Fibroblast of gingiva (primary cell): ENCODE data around the gene TBC1D14.

Experiments used
- DNase-seq: peaks from one replicate; pipeline ENCODE4 v3.0.0-alpha.2; 2011; ENCODE audit warnings: low read depth

TBC1D14 gene

DNA sequence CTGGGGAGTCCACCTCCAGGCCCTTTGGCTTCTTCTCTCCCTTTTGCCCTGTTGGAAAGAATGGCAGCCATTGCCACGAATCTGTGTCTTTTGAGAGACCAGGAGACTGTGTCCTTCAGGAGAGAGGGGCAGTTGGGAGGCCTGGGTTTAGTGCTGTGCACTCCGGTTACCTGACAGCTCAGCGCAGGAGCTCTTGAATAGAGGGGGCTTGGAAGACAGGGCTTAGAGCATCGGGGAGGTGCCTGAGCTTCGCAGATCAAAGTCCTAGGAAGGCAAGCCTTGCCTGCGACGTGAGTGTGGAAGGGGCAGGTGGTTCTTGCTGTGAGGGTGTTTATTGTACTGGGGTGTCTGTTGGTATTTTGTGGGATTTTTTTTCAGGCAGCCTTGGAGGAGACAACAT is 91.6 kb downstream of the TBC1D14 start:
- no peak for DNase-seq

DNA sequence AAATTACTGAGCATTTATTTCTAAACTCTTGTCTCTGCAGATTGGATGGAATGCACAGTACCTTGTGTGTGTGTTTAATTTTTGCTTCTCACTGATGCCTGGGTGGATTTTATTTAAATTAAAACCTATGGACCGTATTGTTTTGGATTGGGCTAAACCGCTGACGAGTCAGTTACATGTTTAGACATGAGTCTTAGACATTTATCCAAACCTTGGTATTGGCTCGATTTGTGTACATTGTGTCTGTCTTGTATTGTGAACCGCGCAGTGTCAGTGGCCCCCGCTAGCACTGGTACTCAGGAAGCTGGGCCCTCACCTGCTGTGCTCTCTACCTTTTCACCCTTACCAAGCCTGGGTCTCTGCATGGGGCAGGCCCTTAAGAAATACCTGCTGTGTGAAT is 92.7 kb downstream of the TBC1D14 start:
- DNase-seq = no peak

DNA sequence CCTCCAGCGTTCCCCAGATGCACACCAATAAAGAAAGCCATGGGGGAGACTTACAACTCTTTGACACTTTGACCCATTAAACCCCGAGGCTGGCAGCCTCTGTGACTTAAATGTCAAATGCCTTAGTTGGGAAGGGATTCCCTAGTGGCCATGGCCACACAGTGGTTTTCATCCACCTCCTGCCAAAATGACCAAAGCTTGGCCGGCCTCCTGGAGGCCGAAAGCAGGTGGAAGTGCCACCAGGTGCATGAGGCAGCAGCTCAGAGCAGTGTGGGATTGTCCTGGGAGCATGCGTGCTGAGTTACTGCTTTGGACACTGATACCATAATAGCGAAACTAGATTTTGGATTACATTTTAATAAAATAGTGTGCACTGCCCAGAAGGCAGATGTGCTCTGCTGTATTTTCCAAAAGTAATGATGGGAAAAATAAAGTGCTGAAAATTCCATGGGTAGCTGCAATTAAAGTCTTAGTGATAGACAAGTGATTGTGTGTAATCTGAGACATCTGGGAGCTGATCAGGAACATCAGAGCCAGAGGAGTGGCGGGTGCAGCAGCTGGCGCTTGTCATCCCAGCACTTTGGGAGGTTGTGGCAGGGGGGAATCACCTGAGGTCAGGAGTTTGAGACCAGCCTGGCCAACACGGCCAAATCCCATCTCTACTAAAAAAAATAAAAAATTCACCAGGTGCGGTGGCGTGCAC is 93.7 kb downstream of the TBC1D14 start:
- DNase-seq = no peak

DNA sequence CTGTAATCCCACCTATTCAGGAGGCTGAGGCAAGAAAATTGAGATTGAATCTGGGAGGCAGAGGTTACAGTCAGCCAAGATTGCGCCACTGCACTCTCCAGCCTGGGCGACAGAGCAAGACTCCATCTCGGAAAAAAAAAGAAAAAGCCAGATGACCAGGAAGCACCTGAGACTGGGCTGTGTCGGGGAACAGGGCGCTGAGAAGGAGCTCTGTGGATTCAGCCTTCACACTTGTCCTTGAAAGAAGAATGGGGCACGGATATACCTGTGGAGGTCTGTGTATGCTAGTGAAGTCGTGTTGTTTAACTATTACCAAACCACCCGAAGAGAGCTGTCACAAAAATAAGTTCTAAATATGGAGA is 94.2 kb downstream of the TBC1D14 start:
- no peak for DNase-seq

DNA sequence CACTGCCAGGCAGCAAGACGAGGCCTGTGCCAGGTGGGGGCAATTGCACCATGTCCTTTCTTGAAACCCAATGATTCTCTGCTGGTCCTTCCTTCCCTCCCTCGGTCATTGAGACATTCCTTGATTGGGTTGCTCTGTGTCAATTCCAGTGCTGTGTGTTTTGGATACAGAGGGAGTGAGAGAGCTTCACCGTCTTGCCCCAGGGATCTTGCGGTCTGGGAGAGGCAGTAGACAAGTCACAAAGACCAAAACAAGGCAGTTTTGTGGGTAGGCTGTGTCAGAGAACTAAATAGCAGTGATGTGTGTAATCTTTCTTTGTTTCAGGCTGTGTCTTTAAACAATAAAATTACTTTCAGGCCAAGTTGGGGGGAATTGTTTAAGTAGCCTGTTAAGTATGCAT is 94.7 kb downstream of the TBC1D14 start:
- peak; percentile 86 for DNase-seq

DNA sequence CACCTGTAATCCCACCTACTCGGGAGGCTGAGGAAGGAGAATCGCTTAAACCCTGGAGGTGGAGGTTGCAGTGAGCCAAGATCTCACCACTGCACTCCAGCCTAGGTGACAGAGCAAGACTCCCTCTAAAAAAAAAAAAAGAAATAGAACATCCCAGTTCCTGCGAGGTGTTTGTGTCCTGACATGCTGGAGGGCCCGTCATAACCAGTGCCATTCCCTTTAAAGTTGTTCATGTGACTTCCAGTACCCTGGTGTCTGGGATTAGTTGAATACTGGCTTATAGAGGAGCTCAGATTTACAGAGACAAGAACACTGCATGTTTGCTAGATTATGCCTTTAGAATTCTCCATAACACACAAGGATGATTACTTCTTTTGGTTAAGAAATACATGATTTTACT is 95.9 kb downstream of the TBC1D14 start:
- no peak for DNase-seq

DNA sequence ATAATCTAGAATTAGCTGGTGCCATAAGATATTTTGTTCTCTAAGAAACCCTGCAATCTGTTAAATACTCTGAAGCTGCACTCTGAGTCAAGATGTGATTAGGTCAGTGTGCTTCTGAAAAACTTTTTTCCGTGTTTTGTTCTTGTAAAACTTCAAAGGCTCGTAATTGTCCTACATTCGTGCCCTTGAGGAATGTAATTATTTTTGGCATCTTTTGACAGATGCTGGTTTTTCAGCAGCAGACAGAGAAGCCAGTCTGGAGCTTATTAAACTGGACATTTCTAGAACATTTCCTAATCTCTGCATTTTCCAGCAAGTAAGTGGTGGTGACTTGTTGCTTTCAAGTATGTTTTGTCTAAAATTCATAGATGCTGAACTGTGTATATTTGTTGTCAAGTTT is 96.8 kb downstream of the TBC1D14 start:
- DNase-seq = peak; percentile 60

DNA sequence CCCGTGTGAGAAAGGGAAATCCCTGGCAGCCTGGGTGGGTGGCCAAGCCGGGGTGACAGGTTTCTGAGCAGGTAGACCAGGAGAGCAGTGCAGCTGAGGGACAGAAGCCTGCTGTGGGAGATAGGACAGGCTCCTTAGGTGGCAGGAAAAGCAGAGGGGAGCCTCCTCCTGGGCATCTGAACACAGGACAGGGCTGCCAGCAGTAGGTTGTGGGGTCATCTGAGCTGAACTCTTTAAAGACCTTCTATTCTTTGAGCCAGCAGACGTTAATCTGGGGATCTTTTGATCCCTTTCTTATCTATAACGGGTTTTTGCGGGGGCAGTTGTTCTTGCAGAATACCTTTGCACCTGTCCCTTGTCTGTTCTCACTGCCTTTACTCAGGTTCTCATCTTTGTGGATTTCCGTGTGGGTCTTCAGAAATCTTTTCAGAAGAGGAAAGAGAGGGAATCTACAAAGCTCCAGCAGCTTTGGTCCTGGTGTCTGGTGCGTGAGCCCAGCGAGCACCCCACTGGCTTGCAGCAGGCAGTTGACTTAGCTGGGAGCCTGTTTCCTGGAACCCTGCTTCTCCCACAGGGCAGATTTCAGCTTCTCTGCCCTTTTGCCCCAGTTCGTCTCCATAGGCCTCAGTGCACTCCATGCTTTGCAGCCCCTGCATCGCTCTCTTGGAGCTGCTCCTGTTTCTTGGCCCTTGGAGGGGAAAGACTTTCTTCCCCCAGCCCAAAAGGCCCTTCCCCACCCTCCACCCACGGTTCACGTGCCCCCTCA is 97.7 kb downstream of the TBC1D14 start:
- no peak for DNase-seq

DNA sequence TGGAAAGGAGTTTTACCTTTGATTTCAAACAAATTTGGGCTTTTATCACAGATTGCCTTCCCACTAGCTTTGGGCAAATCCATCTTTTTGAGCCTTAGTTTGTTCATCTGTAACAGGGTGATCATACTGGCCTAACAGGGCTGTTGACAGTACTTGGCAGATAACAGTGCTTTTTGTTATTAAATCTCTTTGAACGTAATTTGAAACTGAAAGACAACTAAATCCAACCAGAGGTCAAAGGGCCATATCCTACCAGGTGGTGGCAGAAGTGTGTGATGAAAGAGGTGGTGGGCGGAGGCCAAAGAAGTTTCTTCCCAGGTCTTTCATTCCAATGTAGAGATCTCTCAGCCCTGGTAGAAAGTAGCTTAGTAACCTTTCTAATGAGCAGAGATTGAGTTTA is 98.3 kb downstream of the TBC1D14 start:
- DNase-seq = no peak

DNA sequence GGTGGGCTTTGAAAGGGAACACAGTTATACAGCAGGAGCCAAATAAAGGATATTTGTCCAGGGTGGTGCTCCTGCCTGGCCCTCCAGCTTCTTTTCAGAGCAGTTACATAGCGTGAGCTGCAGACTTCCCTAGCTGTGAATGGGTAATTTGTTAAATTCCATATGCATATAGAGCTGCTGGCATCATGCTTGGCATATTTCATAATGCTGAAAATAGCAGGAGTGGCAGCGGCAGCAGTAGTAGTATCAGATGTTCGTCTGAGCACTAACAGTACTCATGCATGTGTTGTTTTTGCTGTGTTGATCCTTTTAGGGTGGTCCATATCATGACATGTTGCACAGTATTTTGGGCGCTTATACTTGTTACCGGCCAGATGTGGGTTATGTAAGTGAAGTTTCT is 99.9 kb downstream of the TBC1D14 start:
- no peak for DNase-seq

DNA sequence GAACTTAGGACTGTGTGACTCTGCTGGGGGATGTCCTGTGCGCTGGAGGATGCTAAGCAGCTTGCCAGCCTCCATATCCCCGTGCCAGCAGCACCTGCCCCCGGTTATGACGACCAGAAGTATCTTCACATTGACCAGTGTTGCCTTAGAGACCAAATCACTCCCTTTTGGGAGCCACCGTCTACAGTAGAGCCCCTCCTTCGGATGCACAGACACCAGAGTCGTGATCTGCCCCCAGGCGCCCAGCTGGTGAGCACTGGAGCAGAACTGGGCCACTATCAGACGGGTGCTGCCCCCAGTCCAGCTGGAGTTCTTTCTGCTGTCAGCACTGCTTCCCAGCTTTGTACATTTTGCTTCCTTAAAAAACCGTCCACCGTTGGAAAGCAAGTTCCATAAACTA is 103.5 kb downstream of the TBC1D14 start:
- no peak for DNase-seq

DNA sequence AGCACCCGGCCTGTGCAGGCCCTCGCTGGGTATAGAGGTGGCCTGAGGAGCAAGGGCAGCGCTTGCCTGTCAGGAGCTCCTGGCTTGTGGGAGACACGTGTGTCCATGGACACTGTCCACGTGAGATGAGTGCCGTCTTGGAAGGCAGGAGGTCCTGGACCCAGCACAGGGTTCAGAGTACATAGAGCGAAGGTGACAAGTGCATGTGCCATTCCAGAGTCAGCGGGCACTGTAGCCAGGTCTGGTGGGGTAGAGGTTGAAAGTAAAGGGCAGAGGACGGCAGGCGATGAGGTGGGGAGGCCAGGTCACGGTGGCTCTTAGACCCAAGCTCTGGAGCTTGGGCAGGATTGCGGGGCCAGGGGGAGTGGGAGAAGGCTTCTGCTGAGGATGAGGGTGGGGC is 105.2 kb downstream of the TBC1D14 start:
- no peak for DNase-seq

DNA sequence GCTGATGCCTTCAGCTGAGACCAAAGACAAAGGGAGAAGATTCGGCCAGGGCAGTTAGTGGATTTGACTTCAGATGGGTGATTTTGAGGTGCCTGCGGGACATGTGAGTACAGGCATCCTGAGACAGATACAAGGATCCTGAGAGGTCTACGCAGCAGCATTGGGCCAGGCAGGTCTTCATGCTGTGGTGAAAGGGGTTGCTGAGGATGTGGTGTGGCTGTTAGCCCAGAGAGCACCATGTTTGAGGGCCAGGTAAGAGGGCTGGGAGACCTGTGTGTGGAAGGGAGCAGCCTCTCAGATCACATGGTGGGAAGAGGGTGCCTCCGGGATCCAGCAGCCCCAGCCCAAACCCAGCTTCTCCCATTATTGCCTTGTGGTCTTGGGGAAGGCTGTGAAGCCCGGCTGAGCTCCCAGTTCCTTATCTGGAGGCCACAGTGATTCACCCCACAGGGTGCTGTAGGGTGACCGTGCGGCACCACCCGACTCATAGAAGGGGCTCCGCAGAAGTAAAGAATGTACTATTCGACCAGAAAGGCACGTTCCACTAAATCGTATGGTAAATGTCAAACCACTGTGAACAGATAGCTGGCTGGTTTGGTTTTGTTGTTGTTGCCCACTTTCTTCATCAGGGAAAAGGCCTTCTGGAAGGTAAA is 105.9 kb downstream of the TBC1D14 start:
- DNase-seq = no peak

DNA sequence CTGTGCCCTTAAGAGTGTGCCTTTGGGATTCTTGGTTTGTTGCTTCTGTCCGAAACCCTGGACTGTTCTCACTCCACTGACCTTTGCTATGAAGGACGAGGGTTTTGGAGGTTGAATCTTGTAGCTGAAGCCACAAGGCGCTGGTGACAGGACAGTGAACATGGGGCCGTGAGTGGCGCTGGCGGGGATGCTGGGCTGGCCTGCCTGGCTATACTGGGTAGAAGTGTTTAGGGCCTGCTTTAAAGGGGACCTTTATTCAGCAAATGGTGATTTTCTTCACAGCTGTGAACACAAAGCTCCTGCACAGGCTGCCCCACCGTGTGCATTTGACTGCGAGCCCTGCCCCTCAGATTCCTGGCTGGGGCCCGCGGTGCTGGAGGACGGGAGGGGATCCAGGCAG is 106.5 kb downstream of the TBC1D14 start:
- no peak for DNase-seq

DNA sequence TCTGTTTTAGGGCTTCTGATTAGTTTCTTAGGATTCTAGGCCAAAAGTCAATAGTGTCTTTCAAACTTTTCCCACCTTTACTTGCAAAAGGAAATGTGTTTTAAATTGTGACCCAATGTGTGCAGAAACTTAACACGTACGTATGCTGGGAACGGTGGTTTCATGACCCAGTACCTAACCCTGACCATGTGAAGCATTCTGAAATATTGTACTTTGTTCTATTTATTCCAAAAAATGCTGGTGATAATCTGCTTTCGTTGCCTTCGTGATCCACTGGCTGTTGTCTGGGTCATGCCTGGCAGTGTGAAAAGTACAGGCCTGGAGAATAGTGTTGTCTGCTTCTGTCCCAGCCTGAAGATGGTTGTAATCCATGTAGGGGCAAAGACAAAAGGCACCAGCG is 106.9 kb downstream of the TBC1D14 start:
- DNase-seq = no peak

DNA sequence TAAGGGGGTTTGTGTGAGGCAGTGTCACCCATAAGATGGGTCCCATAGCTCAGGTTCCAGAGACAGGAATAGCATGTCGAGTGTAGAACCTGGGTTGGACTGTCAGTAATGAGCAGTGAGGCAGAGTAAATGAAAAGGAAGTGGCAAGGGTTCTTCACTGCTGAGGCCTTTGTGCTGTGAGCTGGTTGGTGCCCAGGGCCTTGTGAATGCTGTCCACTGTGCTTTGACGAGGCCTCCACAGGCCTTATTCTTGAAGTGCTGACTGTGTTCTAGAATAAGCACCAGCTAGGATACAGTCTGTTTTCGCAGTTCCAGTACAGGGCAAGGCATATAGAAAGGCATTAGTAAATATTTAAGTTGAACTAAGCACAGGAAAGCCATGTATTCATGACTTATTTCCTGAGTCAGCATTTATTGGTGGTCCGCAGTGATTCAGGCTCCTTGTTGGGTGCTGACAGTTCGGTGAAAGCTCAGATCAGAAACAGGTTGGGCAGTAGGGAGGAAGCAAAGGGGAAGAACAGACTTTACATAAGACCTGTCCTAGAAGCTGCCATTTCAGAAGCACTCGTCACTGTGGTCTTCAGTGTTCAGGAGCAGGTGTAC is 107.9 kb downstream of the TBC1D14 start:
- DNase-seq = no peak

DNA sequence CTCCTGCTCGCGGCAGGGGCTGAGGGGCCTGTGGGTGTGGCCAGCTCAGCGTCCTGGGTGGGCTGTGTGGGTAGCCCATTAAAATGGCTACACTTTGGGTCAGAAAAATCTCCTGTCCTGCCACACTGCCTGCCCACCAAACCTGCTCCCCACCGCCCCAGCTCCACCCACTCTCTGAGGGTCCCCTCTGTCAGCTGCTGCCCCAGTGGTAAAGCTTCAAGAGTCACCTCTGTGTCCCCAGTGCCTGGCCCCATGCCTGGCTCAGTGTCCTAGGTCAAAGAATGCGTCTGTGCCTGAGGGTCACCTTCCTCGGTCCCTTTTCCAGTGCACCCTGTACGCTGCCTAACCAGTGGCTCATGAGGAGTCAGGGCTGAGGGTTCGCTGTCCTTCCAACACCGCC is 108.7 kb downstream of the TBC1D14 start:
- no peak for DNase-seq

DNA sequence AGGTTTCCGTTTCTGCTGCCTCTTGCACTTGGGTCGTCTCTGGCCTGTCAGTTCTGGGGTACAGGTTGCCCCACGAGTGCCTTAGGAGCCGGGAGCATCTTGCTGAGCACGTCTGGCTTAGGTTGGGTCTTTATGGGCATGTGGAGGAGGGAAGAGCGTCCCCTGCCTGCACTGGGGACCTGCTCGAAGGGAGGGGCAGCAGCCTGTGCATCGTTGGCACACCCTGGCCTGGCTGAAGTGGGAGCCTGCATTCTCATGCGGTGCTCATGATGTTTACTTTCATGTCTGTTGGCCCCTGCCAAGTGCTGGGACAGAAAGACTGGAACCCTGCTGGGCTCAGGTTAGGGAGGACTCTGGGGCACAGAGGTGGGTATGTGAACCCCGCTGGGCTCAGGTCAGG is 109.7 kb downstream of the TBC1D14 start:
- DNase-seq = no peak

DNA sequence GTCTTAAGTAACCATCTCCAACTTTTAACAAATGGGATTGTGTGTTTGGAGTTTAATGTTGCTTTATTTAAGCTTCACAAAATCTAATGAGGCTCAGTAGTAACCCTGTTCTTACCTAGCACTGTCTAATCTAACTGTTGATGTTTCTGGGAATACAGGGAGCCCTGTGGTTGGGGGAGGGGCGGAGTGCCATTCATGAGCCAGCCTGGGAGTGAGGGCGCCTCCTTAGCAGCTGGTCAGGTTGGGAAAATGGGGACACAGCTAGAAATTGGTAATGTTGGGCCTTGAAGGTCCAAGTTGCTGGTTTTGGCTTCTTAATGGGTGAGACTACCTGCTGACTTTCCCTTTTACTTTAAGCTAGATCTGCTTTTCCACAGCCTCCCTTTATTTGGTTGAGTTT is 110.7 kb downstream of the TBC1D14 start:
- no peak for DNase-seq

DNA sequence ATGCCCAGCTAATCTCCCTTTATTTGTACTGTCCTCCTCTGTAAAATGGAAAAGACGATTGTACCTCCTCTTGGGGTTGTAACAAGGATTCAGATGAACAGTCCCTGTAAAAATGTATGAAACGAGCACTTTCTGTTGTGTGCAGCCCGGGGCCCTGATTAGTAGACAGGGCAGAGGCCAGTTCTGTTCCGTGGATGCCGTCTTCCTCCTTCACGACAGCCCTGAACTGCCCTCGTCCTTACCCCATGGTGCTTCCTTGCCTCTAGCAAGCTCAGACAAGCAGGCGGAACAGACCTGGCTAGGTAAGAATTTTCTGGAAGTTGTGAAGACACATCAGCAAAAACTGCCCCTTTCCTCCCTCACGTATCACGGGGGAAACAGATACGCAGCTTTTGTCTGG is 111.2 kb downstream of the TBC1D14 start:
- DNase-seq = no peak

DNA sequence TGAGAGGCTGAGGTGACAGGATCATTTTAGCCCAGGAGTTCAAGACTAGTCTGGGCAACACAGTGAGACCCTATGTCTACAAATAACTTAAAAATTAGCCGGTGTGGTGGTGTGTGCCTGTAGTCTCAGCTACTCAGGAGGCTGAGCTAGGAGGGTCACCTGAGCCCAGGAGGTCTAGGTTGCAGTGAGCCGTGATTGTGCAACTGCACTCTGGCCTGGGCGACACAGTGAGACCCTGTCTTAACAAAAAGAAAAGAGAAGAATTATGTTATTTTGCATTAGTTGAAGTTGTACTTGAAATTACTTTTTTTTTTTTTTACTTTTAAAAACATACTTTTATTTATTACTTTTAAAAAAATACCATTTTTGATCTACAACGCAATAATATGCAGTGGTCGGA is 111.7 kb downstream of the TBC1D14 start:
- no peak for DNase-seq

DNA sequence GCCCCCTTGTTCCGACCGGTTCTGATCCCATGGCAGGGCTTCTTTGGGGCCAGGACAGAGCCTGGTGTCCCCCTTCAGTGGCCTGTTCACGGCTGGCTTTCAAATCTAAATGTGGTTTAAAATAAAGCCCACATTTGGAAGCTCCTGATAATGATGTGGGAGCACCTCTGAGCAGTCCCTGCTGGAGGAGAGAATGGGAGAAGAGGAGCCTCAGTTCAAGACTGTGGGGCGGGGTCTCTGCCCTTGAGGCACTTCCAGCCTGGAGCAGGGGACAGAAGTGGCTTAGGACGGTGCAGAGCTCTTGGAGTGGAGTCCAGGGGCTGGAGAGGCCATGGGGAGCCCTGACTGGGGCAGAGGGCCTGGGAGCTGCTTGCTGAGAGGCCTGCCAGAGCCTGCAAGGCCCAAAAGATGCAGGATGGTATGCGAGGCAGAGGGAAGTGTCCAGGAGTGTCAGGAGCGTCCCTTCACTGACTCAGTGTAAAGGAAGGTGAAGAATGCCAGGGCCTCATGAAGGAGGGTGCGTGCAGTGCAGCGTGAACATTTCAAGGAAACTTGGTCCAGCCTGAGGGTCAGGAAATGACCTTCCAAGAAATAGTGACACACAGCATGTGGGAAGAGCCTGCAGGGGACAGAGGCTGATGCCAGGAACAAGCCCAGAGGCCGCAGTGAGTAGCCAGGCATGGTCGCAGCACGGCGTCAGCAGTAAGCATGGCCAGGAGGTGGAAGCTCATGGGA is 112.5 kb downstream of the TBC1D14 start:
- DNase-seq = peak; percentile 88
